Nephron progenitor cell (in vitro differentiated cells): ENCODE data around the gene GALNT16.

Source experiments
- DNase-seq: peaks from one replicate; pipeline ENCODE4 v3.0.0; 2021
- H3K27ac Mint-ChIP-seq: 2 replicates; pipeline ENCODE4 v1.8.0; 2021; ENCODE audit warnings: mild to moderate bottlenecking, moderate library complexity, mixed read lengths
- H3K27me3 Mint-ChIP-seq: 2 replicates; pipeline ENCODE4 v1.8.0; 2021; ENCODE audit warnings: mild to moderate bottlenecking, low read depth, mixed read lengths; ENCODE audit not compliant: poor library complexity
- H3K36me3 Mint-ChIP-seq: 2 replicates; pipeline ENCODE4 v1.8.0; 2021; ENCODE audit warnings: low read depth, mixed read lengths
- H3K4me1 Mint-ChIP-seq: 2 replicates; pipeline ENCODE4 v1.8.0; 2021; ENCODE audit warnings: mixed read lengths
- H3K4me3 Mint-ChIP-seq: 2 replicates; pipeline ENCODE4 v1.8.0; 2021; ENCODE audit warnings: mild to moderate bottlenecking, moderate library complexity, mixed read lengths
- H3K9me3 Mint-ChIP-seq: 2 replicates; pipeline ENCODE4 v1.8.0; 2021; ENCODE audit warnings: mild to moderate bottlenecking, moderate library complexity, mixed read lengths
- TF ChIP-seq, protein P1 (sequence below): fragments of 200-600 bp; sonication (generic); IDR thresholded peaks from 2 replicates; pipeline ENCODE4 v1.5.0; 2021; ENCODE audit warnings: antibody characterized with exemption

GALNT16 gene

DNA sequence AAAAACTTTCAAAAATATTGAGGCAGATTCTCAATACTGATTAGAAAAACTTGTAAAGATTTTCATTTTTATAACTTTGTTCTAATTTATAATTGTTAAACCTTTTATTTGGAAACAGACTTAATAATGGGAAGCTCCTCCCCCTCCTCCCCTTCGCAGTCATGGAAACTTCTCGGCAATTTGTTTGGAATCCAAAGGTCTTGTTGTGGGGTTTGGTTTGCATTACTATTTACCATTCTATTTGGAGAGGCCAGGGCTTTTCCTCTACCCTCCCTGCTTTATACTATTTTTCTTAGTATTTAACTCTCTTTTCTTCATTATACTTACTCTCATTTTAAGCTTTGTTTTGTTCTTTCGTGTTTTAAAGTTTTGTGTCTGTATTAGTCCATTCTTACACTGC lies 144.5 kb downstream of the GALNT16 start:
- no peak for DNase-seq
- Mint-ChIP-seq H3K4me3 (no peak overlapping the region), H3K4me1 (peaks cover 40% of the 10 kb centered on the region), H3K36me3 (peaks cover 45% of the 10 kb centered on the region), H3K9me3 (peaks cover 7% of the 10 kb centered on the region), H3K27me3 (no peaks in the 10 kb centered on the region), H3K27ac (no peak overlapping the region)
- TF ChIP-seq, protein P1, sequence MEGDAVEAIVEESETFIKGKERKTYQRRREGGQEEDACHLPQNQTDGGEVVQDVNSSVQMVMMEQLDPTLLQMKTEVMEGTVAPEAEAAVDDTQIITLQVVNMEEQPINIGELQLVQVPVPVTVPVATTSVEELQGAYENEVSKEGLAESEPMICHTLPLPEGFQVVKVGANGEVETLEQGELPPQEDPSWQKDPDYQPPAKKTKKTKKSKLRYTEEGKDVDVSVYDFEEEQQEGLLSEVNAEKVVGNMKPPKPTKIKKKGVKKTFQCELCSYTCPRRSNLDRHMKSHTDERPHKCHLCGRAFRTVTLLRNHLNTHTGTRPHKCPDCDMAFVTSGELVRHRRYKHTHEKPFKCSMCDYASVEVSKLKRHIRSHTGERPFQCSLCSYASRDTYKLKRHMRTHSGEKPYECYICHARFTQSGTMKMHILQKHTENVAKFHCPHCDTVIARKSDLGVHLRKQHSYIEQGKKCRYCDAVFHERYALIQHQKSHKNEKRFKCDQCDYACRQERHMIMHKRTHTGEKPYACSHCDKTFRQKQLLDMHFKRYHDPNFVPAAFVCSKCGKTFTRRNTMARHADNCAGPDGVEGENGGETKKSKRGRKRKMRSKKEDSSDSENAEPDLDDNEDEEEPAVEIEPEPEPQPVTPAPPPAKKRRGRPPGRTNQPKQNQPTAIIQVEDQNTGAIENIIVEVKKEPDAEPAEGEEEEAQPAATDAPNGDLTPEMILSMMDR: no peak

DNA sequence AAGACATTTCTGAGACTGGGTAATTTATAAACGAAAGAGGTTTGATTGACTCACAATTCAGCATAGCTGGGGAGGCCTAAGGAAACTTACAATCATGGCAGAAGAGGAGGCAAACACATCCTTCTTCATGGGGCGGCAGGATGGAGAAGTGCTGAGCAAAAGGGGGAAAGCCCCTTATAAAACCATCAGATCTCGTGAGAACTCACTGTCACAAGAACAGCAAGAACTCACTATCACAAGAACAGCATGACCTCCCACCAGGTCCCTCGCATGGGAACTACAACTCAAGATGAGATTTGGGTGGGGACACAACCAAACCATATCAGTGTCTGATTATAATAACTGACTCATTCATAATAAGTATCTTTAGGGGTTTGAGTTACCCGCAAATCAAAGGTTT lies 144.9 kb downstream of the GALNT16 start:
- Mint-ChIP-seq H3K27ac (no peak overlapping the region), H3K27me3 (no peaks in the 10 kb centered on the region), H3K4me3 (no peak overlapping the region)

DNA sequence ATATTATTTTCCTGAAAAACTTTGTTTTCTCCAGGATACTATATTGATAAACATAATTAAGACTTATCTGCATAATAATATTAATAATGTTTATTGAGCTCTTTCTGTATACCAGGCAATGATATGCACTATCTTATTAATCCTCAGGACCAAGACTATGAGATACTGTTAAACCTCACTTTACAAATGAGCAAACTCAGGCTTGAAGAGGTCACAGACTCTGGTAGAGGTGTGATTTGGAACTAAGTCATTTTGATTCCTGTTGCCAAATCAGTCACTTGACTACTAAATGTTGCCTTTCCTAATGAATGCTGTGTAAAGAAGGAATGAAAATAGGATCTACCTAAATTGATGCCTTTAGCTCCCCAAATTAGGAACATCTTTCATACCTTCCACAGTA lies 145.8 kb downstream of the GALNT16 start:
- H3K36me3 Mint-ChIP-seq: peaks cover 39% of the 10 kb centered on the region
- peaks cover 27% of the 10 kb centered on the region for H3K4me1 Mint-ChIP-seq
- no peaks in the 10 kb centered on the region for H3K27me3 Mint-ChIP-seq

More for the DNA sequence above, 144.9 kb downstream of the GALNT16 start:
- peaks cover 7% of the 10 kb centered on the region for H3K9me3 Mint-ChIP-seq
- H3K36me3 Mint-ChIP-seq: peaks cover 45% of the 10 kb centered on the region
- TF ChIP-seq, protein P1: no peak
- peaks cover 36% of the 10 kb centered on the region for H3K4me1 Mint-ChIP-seq
- no peak for DNase-seq

More for the DNA sequence above, 145.8 kb downstream of the GALNT16 start:
- H3K9me3 Mint-ChIP-seq: peaks cover 7% of the 10 kb centered on the region
- H3K4me3 Mint-ChIP-seq: no peak overlapping the region
- no peak overlapping the region for H3K27ac Mint-ChIP-seq
- no peak for DNase-seq
- TF ChIP-seq, protein P1: no peak
